HG03039 (cell line): ENCODE results near the gene MRGPRD.

Experiments
- ATAC-seq: cut with Tn5 transposase; IDR thresholded peaks from one replicate; pipeline ENCODE4 v1.9.1; 2021; ENCODE audit warnings: mild to moderate bottlenecking, moderate library complexity; ENCODE audit not compliant: unreplicated experiment

The MRGPRD gene

DNA sequence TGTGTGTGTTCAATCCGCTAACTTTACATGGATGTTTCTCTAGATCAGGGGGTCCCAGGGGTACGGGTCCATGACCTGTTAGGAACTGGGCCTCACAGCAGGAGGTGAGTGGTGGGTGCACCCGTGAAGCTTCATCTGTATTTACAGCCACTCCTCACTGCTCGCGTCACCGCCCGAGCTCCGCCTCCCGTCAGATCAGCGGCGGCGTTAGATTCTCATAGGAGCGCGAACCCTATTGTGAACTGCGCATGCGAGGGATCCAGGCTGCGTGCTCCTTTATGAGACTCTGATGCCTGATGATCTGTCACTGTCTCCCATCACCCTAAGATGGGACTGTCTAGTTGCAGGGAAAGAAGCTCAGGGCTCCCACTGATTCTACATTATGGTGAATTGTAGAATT is 31.9 kb downstream of the MRGPRD start:
- no peak for ATAC-seq

- ATAC-seq: no peak
Measured at GRCh38 chr11:68948496-68948895, 32.3 kb downstream of the MRGPRD start.

GRCh38 chr11:68947151-68947550 is 33.6 kb downstream of the MRGPRD start:
- no peak for ATAC-seq

GRCh38 chr11:68946416-68947090 is 34.2 kb downstream of the MRGPRD start:
- ATAC-seq: no peak

DNA sequence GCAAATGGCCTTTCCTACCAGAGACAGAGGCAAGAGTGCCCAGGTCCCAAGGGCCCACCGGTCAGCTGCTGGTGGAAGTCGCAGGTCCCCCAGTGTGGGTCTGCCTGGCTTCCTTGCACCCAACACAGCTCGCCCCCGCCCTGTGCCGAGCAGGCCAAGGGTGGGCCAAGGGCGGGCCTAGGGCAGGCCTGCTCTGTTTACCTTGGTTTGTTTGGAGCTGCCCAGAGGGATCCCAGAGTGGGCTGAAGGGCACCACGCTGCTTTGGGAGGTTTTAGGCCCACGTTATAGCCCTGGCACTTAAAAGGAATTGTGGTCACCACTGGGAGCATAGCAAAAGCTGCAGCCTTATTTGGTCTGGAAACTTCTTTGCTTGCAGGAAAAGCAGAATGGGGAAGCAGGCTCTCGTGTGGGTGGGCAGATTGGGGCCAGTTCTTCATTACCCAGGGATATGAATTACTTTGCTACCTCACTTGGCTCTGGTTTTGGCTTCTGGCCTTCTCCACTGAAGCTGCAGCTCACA is 38.0 kb downstream of the MRGPRD start:
- no peak for ATAC-seq

DNA sequence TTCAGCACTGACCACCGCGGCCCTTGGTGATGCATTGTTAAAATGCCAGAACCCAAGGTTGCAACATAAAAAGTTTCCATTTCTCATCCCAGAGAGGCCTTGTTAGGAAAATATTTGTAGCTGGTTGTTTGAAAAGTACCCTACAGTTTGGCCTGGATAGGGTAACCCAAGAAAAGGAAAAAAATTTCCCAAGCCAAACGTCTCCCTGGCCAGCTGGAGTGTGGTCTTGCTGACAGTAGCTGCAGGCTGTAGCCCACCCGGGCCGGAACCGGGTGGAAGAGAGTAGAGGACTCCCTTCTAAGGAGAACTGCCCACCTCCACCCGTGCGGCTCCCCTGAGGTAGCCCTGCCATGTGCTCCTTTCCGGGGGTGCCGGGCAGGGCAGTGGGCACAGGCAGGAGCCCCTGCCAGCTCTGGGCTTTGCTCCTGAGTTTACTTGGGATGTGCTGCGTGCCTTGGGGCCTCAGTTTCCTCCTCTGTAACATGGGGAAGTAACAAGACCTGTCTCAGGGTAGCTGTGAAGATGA is 38.6 kb downstream of the MRGPRD start:
- ATAC-seq: no peak

- no peak for ATAC-seq
Measured at GRCh38 chr11:68941324-68942094, 39.3 kb downstream of the MRGPRD start.

DNA sequence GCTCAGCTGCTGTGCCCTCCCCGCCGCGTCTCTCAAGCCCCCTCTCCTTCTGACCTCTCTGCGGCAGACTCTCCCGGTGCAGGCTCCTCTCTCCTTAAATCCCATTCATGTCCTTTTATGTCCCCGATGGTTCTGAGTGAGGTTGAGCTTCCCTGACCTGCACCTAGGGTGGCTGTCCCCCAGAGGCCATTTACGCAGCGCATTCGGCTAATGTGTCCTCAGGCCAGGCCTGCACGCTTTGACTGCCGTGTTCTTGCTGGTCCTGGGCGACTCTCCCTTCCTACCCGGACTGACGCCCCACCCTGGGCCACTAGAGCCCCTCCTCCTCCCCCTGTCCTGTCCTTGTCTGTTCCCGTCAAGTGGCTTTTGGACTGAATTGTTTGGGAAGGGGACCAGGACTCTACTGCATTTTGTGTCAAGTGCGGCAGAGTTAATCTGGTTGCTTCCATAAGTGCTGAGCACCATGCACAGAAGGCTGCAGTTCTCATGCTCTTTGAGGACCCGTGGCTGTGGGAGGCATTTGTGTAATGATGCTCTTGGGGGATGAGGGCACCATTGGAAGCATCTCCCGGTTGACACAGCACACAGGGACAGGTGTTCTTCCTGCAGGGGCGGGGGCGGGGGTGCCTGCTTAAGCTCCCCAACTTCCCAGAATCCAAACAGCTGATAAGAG is 40.0 kb downstream of the MRGPRD start:
- no peak for ATAC-seq

DNA sequence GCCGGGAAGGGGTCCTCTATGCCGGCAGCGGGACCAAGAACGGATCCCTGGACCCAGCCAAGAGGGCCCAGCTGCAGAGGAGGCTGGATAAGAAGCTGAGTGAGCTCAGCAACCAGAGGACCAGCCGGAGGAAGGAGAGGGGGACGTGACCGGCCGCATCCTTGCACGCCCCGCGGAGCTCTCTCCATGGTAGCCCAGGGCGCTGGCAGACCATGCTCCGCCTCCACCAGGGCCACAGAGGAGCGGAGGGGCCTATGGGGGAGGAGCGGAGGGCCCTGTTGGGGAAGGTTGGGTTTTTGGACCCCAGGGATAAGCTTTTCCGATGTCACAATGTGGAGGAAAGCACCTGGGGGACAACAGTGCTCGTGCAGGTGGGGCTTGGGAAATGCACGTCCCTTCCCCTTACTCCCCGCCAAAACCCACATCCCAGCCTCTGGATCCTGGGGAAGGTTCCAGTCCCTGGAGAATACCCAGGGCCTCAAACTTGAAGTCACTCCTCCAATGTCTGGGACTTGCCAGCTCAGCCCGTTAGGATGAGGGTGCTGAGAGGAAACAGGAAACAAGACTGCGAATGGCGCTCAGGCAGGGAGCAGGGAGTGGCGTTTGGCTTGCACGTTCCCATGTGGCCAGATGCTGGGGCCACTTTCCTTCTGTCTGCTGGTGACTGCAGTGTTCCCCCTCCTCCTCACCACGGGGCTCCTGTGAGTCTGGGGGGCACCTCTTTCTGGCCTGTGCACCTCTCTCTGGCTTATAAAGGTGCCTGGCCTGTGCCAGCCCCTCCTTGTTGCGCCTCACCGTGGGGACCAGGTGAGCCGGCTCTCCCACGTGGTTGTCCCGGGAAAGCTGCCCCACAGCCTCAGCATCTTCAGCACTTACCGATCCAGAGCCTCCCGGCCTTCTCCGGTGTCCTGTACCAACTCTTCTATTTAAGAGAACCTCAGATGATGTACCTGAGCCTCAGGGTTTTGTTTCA is 40.9 kb downstream of the MRGPRD start:
- ATAC-seq: no peak

GRCh38 chr11:68938816-68939582 is 41.8 kb downstream of the MRGPRD start:
- no peak for ATAC-seq

DNA sequence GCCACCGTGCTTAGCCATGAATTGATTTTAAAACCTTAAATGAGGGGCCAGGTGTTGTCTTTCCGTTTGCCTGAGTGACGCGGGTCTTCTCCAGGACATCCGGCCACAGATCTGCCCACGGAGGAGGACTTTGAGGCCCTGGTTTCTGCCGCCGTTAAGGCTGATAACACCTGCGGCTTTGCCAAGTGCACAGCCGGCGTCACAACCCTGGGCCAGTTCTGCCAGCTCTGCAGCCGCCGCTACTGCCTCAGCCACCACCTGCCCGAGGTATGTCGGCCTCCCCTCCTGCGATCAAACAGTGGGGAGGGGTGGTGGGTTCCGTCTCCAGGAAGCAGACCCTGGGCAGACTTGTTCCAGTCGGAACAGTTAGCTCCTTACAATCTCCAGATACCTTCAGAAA is 42.7 kb downstream of the MRGPRD start:
- no peak for ATAC-seq

DNA sequence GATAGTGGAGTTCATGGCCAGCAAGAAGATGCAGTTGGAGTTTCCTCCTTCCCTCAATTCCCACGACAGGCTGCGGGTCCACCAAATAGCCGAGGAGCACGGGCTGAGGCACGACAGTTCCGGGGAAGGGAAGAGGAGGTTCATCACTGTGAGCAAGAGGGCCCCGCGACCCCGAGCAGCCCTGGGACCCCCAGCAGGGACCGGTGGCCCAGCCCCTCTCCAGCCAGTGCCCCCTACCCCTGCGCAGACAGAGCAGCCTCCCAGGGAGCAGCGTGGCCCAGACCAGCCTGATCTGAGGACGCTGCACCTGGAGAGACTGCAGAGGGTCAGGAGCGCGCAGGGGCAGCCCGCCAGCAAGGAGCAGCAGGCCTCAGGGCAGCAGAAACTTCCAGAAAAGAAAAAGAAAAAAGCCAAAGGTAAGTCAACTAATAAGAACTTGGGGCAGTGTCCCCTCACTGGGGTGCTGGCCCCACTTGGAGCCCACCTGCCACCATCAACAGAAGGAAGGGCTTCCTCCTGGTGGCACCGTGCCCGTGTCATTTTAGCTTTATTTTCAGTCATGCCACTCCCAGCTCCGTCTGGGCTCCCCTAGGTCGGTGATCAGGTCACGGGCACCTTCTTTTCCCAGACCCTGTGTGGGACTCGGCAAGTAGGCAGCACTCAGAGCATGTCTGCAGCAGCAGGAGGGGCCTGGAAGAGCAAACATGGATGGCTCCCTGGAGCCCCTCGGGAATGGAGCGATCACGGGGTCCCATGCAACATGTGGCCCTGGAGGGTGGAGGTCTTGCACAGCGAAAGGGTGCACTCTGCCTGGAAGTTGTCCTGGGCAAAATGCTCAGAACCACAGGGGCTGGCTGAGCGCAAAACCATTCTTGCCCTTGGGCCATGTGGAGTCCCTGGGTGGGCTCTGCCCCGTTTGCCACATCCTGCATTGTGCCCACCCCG is 43.8 kb downstream of the MRGPRD start:
- ATAC-seq: no peak

DNA sequence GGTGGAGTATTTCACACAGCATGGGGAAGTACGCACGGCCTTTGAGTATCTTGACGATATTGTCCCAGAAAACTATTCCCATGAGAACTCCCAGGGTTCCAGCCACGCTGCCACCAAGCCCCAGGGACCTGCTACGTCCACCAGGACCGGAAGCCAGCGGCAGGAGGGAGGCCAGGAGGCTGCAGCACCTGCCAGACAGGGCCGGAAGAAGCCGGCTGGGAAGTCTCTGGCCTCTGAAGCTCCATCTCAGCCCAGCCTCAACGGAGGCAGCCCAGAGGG is 44.5 kb downstream of the MRGPRD start:
- no peak for ATAC-seq

DNA sequence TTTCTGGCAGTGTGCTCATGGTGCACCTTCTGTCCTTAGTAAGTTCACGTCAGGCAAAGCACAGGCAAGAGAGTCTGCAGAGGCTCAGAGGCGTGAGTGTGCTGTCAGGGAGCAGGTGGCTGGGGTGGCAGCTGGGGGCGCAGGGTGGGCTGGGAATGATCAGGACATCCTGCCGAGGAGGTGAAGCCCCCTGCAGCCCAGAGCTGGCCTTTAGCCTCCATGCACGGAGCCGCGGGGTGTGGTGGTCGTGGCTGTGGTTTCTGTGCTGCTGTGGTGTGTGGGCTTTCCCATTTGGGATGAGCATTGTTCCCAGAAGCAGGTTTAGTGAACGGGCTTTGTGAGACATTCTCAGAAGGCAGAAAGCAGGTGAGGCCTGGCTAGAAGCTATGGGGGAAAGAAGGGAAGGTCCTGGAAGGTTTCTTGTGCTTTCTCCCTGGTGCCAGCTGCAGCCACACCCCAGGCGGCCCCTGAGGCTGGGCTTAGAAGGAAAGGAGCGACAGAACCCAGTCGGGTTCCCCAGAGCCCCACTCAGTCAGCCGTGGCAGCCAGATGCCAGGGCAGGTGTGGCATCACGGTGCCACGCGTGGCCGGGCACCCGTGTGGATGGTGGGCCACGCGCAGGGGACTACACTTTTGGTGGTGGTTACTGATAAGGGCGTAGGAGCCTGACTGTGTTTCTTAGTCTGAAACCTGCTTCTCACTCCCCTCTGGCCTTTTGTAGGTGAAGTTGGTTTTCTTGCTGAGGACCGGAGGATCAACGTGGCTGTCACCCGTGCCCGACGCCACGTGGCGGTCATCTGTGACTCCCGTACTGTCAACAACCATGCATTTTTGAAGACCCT is 45.0 kb downstream of the MRGPRD start:
- ATAC-seq: no peak

GRCh38 chr11:68935066-68935465 is 45.7 kb downstream of the MRGPRD start:
- ATAC-seq: no peak

GRCh38 chr11:68934666-68935065 is 46.1 kb downstream of the MRGPRD start:
- no peak for ATAC-seq

- no peak for ATAC-seq
Measured at GRCh38 chr11:68934321-68934645, 46.5 kb downstream of the MRGPRD start.
